Measurements from ENCODE around the gene LMNTD1. TPM values are rescaled to one million over a fixed set of nuclear protein-coding genes. Genes with fewer than 3 reads are reported as not detected.
"Not testable (repeated sequence)": the region's sequence is repeated elsewhere in the genome, so short reads cannot be mapped to it uniquely, and the experiment has no call there.

Gene LMNTD1, protein sequence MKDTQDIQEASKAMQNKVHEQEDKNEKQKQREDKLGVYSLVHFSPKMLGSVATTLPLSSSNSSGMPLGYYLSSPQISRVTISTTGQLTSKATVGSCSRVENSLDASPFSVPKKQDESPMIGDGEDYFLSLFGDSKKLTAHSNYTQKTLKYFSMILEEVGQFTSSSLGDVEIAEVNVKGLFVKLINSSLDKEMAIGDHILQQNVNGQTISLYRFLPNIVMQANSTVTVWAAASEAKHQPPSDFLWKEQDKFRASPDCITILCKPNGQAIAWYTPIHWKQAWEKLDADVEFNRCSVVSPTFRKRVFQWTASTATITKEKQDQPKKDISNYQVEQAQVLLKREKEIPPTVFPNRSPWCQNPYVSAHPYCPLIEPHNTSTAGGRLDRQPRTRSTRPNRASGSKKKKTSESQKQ
- 1 to 10 TPM in 3 of 5 donors, under 1 TPM in 2; 0.14 to 1.9 (median 1.3) TPM for polyA plus RNA-seq (ENCODE audit: insufficient read depth in 1 of 5, insufficient read length in 5 of 5, low replicate concordance in 1 of 5)
- long read RNA-seq, donor 1: 0 reads
- long read RNA-seq, donor 2: 0 reads
- long read RNA-seq, donor 3: 0 reads
- long read RNA-seq, donor 4: 0 reads
- long read RNA-seq, donor 5: 0 reads
- long read RNA-seq, donor 6: 0 reads
- long read RNA-seq, donor 7: 0 reads
- long read RNA-seq, donor 8: 0 reads

DNA sequence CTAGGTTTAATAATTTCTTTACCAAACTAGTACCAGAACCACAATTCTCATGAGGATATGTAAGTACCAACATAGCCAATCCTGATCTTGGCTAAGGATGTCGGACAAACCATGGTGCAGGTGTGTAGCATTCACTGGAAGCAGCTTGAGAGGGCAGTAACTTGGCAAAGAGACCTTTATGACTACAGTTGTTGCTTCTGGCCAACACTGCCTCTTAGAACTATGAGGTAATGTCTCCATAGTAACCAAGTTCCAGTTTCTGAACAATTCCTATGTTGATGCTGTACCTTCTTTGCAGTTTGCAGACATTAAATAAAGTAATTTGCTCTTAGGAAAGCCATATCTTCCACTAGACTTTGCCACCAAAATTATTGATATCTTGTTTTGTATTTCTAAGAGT is at the start of gene LMNTD1:
Gene LMNTD1, minus strand, starts transcription at position 186 of the 400 bp plus-strand sequence. CDS start 324 bp downstream, outside the sequence.
- DNase-seq: peak; percentile 4 to 18

DNA sequence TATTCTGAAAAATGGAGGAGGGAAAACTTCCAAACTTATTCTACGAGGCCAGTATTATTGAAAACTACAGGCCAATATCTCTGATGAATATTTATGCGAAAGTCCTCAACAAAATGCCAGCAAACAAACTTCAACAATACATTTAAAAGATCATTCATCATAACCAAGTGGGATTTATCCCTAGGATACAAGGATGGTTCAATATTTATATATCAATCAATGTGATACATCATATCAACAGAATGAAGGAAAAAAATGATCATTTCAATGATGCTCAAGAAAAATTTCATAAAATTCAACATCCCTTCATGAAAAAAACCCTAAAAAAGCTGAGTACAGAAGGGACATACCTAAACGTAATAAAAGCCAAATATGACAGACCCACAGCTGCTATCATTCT is 45.9 kb upstream of the LMNTD1 start:
- no peak for DNase-seq

DNA sequence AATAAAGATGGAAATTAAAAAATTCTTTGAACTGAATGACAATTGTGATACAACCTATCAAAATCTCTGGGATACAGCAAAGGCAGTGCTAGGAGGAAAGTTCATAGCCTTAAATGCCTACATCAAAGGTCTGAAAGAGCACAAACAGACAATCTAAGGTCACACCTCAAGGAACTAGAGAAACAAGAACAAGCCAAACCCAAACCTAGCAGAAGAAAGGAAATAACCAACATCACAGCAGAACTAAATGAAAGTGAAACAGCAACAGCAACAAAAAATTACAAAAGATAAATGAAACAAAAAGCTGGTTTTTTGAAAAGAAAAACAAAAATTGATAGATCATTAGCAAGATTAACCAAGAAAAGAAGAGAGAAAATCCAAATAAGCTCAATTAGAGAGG is 42.4 kb upstream of the LMNTD1 start:
- not testable (repeated sequence) for DNase-seq

DNA sequence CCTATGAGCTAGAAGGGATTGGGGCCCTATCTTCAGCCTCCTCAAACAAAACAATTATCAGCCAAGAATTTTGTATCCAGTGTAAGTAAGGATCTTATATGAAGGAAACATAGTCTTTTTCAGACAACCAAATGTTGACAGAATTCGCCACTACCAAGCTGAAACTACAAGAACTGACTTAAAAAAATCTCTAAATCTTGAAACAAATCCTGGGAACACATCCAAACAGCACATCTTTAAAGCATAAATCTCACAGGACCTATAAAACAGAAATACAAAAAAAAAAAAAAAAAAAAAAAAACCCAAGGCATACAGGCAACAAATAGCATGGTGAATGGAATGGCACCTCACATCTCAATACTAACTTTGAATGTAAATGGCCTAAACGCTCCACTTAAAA is 41.3 kb upstream of the LMNTD1 start:
- DNase-seq: no peak

DNA sequence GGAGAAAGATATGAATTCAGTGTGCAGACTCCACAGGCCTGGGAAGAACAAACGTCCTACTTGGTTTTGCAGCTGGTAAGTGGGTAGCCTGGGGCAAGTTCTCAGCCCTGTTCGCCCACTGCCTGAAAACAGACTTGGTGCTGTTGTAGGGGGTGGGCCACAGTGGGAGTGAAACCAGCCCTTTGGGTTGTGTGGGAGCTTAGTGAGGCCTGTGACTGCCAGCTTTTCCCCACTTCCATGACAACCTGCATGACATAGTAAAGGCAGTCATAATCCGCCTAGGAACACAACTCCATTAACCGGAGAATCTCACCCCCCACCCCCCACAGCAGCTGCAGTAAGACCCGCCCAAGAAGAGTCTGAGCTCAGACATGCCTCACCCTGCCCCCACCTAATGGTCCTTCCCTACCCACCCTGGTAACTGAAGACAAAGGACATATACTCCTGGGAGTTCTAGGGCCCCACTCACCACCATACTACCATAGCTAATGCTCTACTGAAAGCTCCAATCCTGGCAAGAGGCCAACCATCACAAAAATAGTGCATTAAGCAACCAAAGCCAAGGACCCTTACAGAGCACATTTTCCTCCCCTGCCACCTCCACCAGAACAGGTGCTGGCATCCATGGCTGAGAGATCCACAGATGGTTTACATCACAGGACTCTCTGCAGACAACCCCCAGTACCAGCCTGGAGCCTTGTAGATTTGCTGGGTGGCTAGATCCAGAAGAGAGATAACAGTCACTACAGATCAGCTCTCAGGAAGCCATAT is 39.8 kb upstream of the LMNTD1 start:
- no peak for DNase-seq

DNA sequence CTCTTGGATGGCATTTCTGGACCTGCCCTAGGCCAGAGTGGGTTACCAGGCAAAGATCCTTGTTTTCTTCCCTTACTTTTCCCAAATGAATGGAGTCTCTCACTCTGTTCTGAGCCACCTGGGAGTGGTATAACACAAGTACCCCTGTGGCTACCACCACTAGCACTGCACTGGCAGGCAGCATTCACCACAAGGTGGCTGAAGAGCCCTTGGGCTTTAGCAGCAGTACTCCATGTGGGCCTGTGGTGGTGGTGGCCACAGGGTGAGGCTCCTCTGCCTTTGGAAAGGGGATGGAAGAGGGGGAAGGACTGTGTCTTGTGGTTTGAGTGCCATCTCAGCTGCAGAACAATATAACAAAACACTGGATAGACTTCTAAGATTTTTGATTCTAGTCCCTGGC is 38.1 kb upstream of the LMNTD1 start:
- no peak for DNase-seq

DNA sequence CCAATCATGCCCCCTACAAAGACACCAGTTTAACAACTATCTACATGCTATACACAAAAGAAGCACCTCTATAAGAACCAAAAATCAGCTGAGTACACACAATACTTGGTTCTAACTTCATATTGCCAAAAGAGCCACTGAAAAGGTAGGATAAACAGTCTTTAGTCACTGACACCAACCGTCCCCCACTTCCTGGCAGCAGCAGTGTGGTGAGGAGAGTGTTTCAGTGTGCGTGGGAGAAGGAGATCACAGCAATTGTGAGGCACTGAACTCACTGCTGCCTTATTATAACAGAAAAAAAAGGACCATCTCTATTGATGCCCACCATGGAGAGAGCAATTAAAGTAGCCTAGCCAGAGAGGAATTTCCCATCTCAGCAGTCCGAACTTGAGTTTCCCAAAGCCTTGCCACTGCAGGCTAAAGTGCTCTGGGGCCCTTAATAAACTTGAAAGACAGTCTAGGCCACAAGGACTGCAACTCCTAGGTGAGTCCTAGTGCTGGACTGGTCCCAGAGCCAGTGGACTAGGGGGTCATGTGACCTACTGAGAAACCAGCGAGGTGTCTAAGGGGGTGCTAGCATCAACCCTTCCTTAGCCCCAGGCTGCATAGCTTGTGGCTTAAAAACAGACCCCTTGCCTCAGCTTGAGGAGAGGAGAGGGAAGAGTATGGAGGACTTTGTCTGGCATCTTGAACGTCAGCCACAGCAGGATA is 37.1 kb upstream of the LMNTD1 start:
- no peak for DNase-seq

DNA sequence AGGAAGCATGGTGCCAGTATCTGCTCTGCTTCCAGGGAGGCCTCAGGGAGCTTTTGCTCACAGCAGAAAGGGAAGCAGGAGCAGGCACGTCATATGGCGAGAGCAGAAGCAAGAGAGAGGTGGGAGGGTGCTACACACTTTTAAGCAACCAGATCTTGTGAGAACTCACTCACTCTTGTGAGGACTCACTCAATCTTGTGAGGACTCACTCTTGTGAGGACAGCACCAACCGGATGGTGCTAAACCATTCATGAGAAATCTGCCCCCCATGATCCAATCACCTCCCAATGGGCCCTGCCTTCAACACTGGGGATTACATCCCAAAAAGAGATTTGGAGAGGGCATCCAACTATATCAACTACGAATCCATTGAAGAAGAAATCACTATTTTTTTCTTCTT is 34.3 kb upstream of the LMNTD1 start:
- DNase-seq: no peak

DNA sequence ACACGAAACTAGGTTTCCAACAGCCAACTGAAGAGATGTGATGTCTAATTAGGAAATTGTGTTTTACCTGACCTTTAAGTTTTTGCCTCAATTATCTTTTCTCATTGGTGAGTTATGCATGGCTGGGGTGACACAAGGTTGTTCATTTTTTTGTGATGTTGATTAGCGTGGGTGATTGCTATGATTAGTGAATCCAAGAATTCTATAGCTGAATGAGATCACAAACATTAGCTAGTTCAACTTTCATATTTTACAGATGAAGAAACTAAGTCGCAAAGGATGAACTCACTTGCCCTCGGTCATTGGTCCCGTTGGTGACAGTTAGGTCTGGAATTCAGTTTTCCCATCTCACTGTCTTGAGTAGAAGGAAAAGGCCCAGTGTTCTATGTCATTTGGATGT is 32.6 kb upstream of the LMNTD1 start:
- DNase-seq: no peak

DNA sequence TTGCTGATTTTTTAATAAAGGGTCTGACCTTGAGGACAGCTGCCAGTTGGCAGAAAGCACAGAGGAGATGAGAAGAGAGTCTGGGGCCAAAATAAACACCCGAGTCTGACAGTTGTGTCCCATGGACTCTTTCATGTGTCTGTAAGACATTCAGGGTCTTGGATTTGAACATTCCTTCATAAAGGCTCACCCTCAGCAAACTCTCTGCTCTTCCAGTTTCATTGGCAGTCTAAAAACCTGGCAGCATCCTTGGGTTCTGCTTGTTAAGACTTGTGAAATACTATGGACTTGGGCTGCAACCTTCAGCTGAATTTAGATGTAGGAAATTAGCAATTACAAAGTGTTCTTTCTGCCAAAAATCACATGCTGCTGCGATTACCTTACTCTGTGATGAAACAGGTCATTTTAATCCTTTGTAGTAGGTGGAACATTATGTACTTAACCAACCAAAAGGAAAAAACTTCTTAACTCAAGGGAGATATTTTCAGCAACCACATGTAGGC is 32.0 kb upstream of the LMNTD1 start:
- DNase-seq: peak; percentile 20 to 50

DNA sequence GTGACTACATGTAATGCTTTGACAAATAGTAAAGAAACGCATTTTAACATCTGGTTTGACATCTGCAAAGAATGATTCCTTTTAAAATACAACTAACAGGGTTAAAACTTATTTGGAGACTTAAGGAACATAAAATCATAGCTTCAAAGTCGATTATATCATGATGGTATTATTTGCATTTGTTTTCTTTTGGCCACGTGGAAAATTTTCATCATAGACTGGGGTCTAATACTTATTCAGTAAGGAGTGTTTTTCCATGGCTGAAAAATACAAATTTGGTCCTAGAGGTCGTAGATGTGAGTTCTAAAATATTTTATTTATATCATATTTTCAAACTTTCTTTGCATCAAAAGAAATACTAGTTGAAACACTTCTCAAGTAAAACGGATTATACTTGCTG is 31.5 kb upstream of the LMNTD1 start:
- DNase-seq: no peak

DNA sequence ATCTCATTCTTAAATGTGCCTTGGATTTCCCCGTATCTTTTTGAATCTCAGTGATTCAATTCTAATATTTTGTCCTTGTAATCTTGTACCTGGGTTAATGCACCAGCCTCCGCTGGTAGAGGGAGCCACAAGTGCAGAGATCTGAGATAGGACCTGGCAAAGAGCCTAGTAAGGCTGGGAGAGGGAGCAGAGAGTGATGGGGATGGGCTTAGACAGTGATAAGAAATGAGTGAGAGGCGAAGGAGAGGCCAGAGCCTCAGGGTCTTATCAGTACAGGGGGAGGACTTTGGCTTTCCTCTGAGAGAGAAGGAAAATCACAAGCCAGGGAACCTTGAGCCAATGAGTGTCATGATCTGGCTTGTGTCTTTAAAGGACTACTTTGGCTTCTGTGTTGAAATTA is 30.5 kb upstream of the LMNTD1 start:
- DNase-seq: peak; percentile 24 to 59

DNA sequence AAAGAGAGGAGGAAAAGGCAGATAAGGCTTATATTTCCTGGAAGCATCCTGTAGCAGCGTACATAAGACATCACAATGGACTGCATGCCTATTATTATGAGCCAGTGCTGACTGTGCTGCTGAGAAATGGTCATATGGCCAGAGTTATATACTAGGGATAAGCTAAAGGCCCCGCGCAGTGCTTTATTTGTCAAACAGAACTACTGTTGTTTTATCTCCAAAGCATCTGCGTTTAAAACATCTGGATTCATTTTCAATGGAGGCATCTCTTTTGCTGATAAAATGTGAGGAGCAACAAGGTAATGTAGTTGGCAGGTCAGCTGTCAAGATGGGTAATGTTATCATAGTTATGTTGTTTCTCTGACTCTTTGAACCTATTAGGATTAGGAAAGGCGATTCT is 28.0 kb upstream of the LMNTD1 start:
- DNase-seq: no peak

DNA sequence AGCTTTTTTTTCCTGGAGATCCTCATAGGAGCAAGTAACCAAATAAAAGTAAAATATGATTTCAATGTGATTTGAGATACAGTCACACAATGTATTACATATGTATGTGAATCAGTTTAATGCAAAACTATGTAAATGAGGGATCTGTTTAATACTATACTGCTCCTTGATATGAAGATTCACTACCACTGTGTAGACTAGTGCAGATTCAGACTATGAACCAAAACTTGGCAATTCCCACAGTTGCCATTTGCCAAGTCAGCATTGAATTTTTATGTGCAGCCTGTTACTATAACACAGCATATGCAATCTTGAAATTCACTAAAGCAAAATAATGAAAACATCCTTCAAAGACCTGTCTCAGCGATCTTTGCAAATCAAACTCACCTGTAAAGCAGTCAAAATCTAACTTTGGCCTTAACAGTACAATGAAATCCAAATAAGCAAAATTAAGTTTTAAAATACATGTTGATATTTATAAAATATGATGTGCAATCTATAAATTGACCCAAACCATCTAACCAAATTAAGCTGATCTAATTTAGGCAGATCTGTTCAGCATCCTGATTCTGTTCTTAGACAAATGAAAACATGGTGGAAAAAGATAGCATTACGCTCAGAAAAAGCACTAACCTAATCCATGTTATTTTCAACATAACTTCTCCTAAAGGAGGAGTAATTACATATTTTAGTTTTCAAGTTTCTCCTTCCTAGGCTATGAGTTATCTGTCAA is 25.5 kb upstream of the LMNTD1 start:
- no peak for DNase-seq

DNA sequence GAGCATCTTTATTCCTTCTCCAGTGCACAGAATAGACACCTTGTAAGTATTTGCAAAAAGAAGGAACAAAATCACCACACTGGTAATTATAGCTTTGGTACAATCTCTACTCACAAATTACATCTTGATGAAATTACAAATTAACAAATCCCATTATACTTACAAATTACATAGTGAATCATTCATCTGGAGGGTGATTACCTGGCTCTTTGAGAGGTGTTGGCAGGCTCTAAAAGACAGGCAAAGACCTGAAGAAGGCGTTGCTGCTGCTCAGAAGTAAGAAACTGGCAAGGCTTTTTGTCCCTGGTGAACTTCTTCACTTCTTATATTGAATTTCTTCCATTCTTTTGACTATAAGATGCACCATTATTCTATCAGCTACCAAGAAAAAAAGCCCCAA is 21.7 kb upstream of the LMNTD1 start:
- DNase-seq: no peak

DNA sequence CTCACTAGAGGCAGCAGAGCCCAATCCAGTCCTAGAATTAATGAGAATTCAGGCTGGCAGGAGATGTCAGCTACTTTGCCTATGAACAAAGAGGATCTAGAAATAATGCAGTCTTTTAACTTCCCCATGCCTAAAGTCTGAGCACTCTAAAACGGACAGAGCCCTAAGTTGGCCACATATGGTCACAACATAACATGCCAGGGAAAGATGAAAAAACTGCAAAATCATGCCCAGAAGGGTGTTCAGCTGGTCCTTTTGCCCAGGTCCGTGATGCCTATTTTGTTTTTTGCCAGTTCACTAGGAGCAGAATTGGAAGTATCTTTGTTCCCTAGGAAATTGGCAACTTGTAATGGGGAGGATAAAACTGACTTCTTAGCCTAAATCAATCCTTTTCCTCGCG is 20.3 kb upstream of the LMNTD1 start:
- DNase-seq: no peak

DNA sequence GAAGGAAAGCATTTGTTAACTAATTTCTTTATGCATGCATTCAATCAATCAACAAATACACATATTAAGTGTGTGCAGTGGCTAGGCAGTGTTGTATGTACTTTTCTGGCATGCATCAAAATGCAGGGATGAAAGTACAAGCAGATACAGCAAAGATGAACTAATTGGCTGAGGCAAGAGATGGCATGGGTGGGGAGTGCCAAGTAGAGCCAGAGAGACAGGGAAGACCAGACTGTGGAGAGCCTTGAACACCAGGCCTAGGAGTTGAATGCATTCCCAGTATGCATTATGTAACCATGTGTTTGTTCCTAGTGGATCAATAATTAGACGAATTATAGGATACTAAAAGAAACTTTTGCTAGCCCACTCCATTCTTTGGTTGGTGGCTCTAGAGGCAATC is 17.3 kb upstream of the LMNTD1 start:
- DNase-seq: no peak

DNA sequence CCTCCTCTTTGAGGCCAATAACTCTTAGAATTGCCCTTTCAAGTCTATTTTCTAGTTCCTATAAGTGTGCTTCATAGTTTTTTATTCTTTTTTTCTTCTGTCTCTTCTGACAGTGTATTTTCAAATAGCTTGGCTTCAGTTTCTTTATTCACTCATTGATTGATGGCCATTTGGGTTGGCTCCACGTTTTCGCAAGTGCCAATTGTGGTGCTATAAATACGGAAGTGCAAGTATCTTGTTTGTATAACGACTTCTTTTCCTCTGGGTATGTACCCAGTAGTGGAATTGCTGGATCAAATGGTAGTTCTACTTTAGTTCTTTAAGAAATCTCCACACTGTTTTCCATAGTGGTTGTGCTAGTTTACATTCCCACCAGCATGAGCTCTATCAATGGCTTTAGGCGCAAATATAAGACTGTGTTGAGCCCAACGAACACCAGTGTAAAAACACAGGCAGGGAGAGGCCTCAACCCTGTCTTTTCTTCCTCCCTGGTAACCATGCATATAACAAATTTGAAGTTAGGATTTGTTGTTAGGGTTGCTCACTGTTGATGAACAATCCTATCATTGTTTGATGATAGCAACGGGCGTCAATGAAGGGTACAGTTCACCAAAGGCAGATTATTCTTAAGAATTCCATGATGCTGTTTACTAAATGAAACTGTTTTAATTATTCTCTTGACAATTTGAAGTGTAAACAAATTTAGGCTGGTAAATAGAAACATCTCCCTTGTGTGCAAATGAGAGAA is 13.3 kb upstream of the LMNTD1 start:
- no peak for DNase-seq

DNA sequence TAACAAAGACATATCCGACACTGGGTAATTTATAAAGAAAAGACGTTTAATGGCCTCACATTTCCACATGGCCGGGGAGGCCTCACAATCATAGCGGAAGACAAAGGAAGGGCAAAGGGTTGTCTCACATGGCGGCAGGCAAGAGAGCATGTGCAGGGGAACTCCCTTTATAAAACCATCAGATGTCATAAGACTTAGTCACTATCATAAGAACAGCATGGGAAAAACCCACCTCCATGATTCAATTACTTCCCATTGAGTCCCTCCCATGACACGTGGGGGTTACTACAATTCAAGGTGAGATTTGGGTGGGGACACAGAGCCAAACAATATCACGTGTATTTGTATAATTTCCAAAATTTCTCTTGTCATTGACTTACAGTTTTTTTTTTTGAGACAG is 5.5 kb upstream of the LMNTD1 start:
- no peak for DNase-seq

DNA sequence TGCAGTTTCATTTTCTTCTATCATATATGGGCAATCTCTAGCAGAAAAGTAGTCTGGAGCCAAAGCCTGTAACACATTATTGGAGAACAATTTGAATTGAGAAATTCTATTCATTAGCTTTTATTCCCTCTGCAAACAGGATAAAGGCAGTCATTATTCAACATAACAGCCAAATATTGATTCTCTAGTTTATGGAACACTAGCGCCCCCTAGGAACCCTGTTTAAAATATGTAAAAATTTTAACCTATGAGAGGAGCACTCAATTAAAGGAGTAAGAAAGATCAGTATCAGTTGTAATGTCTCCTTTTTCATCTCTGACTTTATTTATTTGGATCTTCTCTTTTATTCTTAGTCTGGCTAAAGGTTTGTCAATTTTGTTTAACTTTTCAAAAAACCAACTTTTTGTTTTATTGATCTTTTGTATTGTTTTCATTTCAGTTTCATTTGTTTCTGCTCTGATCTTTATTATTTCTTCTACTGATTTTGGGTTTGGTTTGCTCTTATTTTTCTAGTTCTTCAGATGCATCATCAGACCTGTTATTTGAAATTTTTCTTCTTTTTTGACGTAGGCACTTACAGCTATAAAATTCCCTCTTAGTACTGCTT is 4.8 kb upstream of the LMNTD1 start:
- DNase-seq: peak; percentile 15 to 32
